Esophagus muscularis mucosa (tissue), 4 donors: Measurements from ENCODE around the gene F12.

Source experiments
- CTCF ChIP-seq, 3 experiments: fragments of 200-600 bp in 2 of 3; fragments of 450-650 bp in 1 of 3; sonication (generic) in 2 of 3; IDR thresholded peaks; one replicate each; pipeline ENCODE4 v1.5.1; 2017 to 2019; ENCODE audit warnings: antibody characterized with exemption in 3 of 3, mild to moderate bottlenecking in 2 of 3, moderate library complexity in 1 of 3
- EP300 ChIP-seq: sonication (generic); formaldehyde crosslinking; IDR thresholded peaks from one replicate; pipeline ENCODE4 v1.6.1; 2017; ENCODE audit warnings: antibody characterized with exemption
- POLR2A ChIP-seq: fragments of 450-650 bp; IDR thresholded peaks from one replicate; pipeline ENCODE4 v1.6.1; 2017; ENCODE audit warnings: antibody characterized with exemption, moderate library complexity, mild to moderate bottlenecking, low read depth

- TF ChIP-seq CTCF (IDR thresholded peaks at IDR 0.05), result peak; percentile 39 to 52 (median 48)
- no peak for TF ChIP-seq EP300
- no peak for TF ChIP-seq POLR2A
Observed at GRCh38 chr5:177382423-177383029, 26.8 kb downstream of the F12 start.
